NCI-H1048 (cell line): Measurements from ENCODE around the gene HADH.
"Not testable (repeated sequence)": the region's sequence is repeated elsewhere in the genome, so short reads cannot be mapped to it uniquely, and the experiment has no call there.

Experiments
- DNase-seq: peaks from one replicate; lab custom pipeline; 2025; lab: John Stamatoyannopoulos, UW

HADH gene

GRCh38 chr4:108031427-108032083, 41.9 kb downstream of the HADH start:
- DNase-seq: no peak

GRCh38 chr4:108033348-108033747, 43.7 kb downstream of the HADH start:
- DNase-seq: no peak

- no peak for DNase-seq
Measured at GRCh38 chr4:108034565-108034964, 44.9 kb downstream of the HADH start.

- DNase-seq: no peak
Measured at GRCh38 chr4:108035691-108036090, 46.0 kb downstream of the HADH start.

GRCh38 chr4:108036213-108036612, 46.5 kb downstream of the HADH start:
- no peak for DNase-seq

GRCh38 chr4:108037884-108038283, 48.2 kb downstream of the HADH start:
- DNase-seq: no peak

- DNase-seq: no peak
Measured at GRCh38 chr4:108042927-108043326, 53.2 kb downstream of the HADH start.

- no peak for DNase-seq
Measured at GRCh38 chr4:108043526-108043925, 53.8 kb downstream of the HADH start.

GRCh38 chr4:108044951-108045686, 55.4 kb downstream of the HADH start:
- no peak for DNase-seq

GRCh38 chr4:108045687-108046024, 56.0 kb downstream of the HADH start:
- no peak for DNase-seq

- DNase-seq: no peak
Measured at GRCh38 chr4:108047199-108047598, 57.5 kb downstream of the HADH start.

GRCh38 chr4:108048157-108048556, 58.5 kb downstream of the HADH start:
- DNase-seq: no peak

- DNase-seq: no peak
Measured at GRCh38 chr4:108048997-108049396, 59.3 kb downstream of the HADH start.

- DNase-seq: no peak
Measured at GRCh38 chr4:108049406-108049805, 59.7 kb downstream of the HADH start.

- DNase-seq: not testable (repeated sequence)
Measured at GRCh38 chr4:108050166-108051111, 60.8 kb downstream of the HADH start.

- DNase-seq: no peak
Measured at GRCh38 chr4:108051343-108051742, 61.7 kb downstream of the HADH start.

- no peak for DNase-seq
Measured at GRCh38 chr4:108052558-108053120, 63.0 kb downstream of the HADH start.

- no peak for DNase-seq
Measured at GRCh38 chr4:108053251-108053711, 63.6 kb downstream of the HADH start.

- DNase-seq: no peak
Measured at GRCh38 chr4:108054025-108054638, 64.4 kb downstream of the HADH start.

- DNase-seq: no peak
Measured at GRCh38 chr4:108055787-108056186, 66.1 kb downstream of the HADH start.

GRCh38 chr4:108056418-108056817, 66.7 kb downstream of the HADH start:
- DNase-seq: no peak
